ENCODE data around the gene ADAMTS12.

GRCh38 chr5:33671700-33672291 is 220.0 kb downstream of the ADAMTS12 start:
- TF ChIP-seq CTCF (IDR thresholded peaks at IDR 0.05), result no peak
- no peak for TF ChIP-seq EP300 (IDR thresholded peaks at IDR 0.05)
- TF ChIP-seq POLR2AphosphoS5 (IDR thresholded peaks at IDR 0.05), result no peak
- no peak for TF ChIP-seq POLR2A (IDR thresholded peaks at IDR 0.05; ENCODE audit: low read depth)
